Calu3 (cell line): ENCODE measurements around the gene TSPAN7. TPM values are rescaled to one million over a fixed set of nuclear protein-coding genes. Genes with fewer than 3 reads are reported as not detected.

Experiments used
- BruUV-seq: library from RNA; stranded (reverse); fragments of 400-500 nt; replicated peaks from 2 replicates; lab custom pipeline; 2021; lab: Mats Ljungman, UMichigan
- CTCF ChIA-PET: fragments of 300-600 bp; sonication (Branson Sonifier 250); formaldehyde crosslinking; loops from one replicate; lab custom pipeline; 2022; ENCODE audit warnings: antibody characterized with exemption; lab: Charles Lee
- DNase-seq: peaks from one replicate; pipeline ENCODE4 v3.0.0; 2022
- H3K27ac Mint-ChIP-seq: one replicate; pipeline ENCODE4 v1.8.0; 2022; ENCODE audit warnings: mixed read lengths; ENCODE audit not compliant: unreplicated experiment
- H3K27me3 Mint-ChIP-seq: one replicate; pipeline ENCODE4 v1.8.0; 2022; ENCODE audit warnings: mixed read lengths; ENCODE audit not compliant: unreplicated experiment
- H3K36me3 Mint-ChIP-seq: one replicate; pipeline ENCODE4 v1.8.0; 2022; ENCODE audit warnings: mild to moderate bottlenecking, moderate library complexity, mixed read lengths; ENCODE audit not compliant: insufficient read depth, unreplicated experiment
- H3K4me1 Mint-ChIP-seq: one replicate; pipeline ENCODE4 v1.8.0; 2022; ENCODE audit warnings: mild to moderate bottlenecking, low read depth, mixed read lengths; ENCODE audit not compliant: unreplicated experiment
- H3K4me3 Mint-ChIP-seq: one replicate; pipeline ENCODE4 v1.8.0; 2022; ENCODE audit warnings: mild to moderate bottlenecking, low read depth, moderate library complexity, mixed read lengths; ENCODE audit not compliant: unreplicated experiment
- H3K9me3 Mint-ChIP-seq: one replicate; pipeline ENCODE4 v1.8.0; 2022; ENCODE audit warnings: low read depth, mixed read lengths; ENCODE audit not compliant: unreplicated experiment
- CTCF ChIP-seq: fragments of 200-600 bp; IDR thresholded peaks from one replicate; pipeline ENCODE4 v1.8.0; 2022; ENCODE audit warnings: antibody characterized with exemption; ENCODE audit not compliant: unreplicated experiment
- intact Hi-C: fragments of 100-400 bp; cut with micrococcal nuclease; formaldehyde crosslinking; loops from one replicate; pipeline ENCODE4 v1.10.0; 2022; ENCODE audit not compliant: unreplicated experiment
- total RNA-seq: library from RNA; stranded (reverse); gene quantifications from 2 replicates; pipeline ENCODE4 v1.2.3, GENCODE V29; 2022

The TSPAN7 gene
- total RNA-seq, 1 experiment from 2014 or later, result 0.21 TPM

- intact Hi-C loops, result no loop called here
- no peaks in the 10 kb centered on the region for H3K9me3 Mint-ChIP-seq
- H3K27ac Mint-ChIP-seq, result no peak overlapping the region
- no peaks in the 10 kb centered on the region for H3K4me1 Mint-ChIP-seq
- H3K4me3 Mint-ChIP-seq, result no peak overlapping the region
- peak; percentile 25 for DNase-seq
- BruUV-seq, result no TSS peak
- TF ChIP-seq CTCF, result no peak
- CTCF ChIA-PET, result no interaction called here
- peaks cover 15% of the 10 kb centered on the region for H3K27me3 Mint-ChIP-seq
- no peaks in the 10 kb centered on the region for H3K36me3 Mint-ChIP-seq
Measured at GRCh38 chrX:38664285-38664684, 102.9 kb downstream of the TSPAN7 start.

DNA sequence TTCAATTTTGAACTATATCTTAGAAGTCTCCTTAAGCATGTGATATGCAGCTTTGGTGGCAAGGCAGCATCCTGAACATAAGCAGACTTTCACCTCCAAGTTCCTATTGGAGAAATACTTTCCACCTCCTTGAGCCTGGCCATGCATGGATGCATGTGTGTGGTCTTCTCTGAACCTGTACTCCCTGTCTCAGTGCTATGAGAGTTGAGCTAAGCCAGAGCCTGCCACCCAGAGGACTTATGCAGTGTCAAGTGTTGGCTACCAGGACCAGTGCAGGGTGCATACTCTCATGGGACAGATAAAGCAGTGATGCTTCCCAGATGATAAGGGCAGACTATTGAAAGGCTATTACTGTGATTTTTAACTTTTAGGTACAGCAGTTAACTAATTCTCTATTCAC lies 105.6 kb downstream of the TSPAN7 start:
- CTCF ChIA-PET, result no interaction called here
- Mint-ChIP-seq H3K4me3 (no peak overlapping the region), H3K4me1 (no peaks in the 10 kb centered on the region), H3K27me3 (peaks cover 11% of the 10 kb centered on the region), H3K36me3 (no peaks in the 10 kb centered on the region), H3K9me3 (no peaks in the 10 kb centered on the region), H3K27ac (no peak overlapping the region)
- no peak for TF ChIP-seq CTCF
- intact Hi-C loops, result no loop called here
- DNase-seq, result no peak
- BruUV-seq, result no TSS peak

- CTCF ChIA-PET, result no interaction called here
- Mint-ChIP-seq H3K27ac (no peak overlapping the region), H3K9me3 (no peaks in the 10 kb centered on the region), H3K36me3 (no peaks in the 10 kb centered on the region), H3K4me3 (no peak overlapping the region), H3K27me3 (peaks cover 4% of the 10 kb centered on the region), H3K4me1 (no peaks in the 10 kb centered on the region)
- no TSS peak for BruUV-seq
- intact Hi-C loops, result no loop called here
- no peak for TF ChIP-seq CTCF
- no peak for DNase-seq
Measured at GRCh38 chrX:38668771-38669170, 107.4 kb downstream of the TSPAN7 start.

GRCh38 chrX:38669428-38669827 lies 108.1 kb downstream of the TSPAN7 start:
- intact Hi-C loops, result no loop called here
- no peak for TF ChIP-seq CTCF

More at GRCh38 chrX:38669428-38669827, 108.1 kb downstream of the TSPAN7 start:
- no peak for DNase-seq
- H3K4me3 Mint-ChIP-seq, result no peak overlapping the region
- H3K4me1 Mint-ChIP-seq, result no peaks in the 10 kb centered on the region
- CTCF ChIA-PET, result no interaction called here
- BruUV-seq, result no TSS peak
- no peaks in the 10 kb centered on the region for H3K36me3 Mint-ChIP-seq
- no peak overlapping the region for H3K27ac Mint-ChIP-seq
- H3K27me3 Mint-ChIP-seq, result peaks cover 10% of the 10 kb centered on the region
- H3K9me3 Mint-ChIP-seq, result no peaks in the 10 kb centered on the region
